ENCODE data around the gene KRTAP12-3. TPM values are rescaled to one million over a fixed set of nuclear protein-coding genes. Genes with fewer than 3 reads are reported as not detected.
"Not testable (repeated sequence)": the region's sequence is repeated elsewhere in the genome, so short reads cannot be mapped to it uniquely, and the experiment has no call there.

KRTAP12-3 gene
- total RNA-seq, 2 donors from 2014 or later: not detected

DNA sequence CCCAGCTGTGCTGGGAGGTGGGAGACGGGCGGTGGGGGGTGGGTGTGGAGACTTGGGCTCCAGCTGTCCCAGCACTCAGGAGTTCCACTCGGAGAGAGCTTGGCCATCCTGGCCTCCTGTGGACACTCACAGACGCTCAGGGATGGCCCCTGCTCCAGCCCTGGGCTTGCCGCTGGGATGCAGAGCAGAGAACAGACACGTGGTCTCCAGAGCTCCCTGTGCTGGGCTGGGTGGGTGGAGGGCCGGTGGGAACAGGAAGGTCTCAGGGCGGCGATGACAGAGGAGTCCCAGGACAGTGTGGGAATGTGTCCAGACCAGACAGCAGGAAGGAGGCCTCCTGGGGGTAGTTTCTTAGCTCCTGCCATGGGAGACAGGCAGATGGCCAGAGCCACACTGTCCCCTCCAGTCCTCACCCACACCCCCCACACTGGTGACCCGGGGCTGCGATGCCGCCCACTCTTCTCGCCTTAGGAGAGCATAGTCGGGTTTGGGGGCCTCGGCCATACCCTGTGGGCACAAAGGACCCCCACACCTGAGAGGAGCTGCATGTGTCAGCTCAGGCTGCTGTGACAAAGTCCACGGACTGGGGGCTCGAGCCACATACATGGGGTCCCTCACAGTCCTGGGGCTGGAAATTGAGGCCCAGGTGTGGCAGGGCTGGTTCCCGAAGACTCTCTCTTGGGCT, 28.9 kb upstream of the KRTAP12-3 start:
- Histone ChIP-seq H3K27ac (no peak overlapping the region), H3K4me3 (no peak overlapping the region), H3K27me3 (no peaks in the 10 kb centered on the region), H3K4me1 (no peaks in the 10 kb centered on the region), H3K9me3 (peaks cover 6 to 44% of the 10 kb centered on the region in 2 donors), H3K36me3 (no peaks in the 10 kb centered on the region)
- TF ChIP-seq, protein P1, sequence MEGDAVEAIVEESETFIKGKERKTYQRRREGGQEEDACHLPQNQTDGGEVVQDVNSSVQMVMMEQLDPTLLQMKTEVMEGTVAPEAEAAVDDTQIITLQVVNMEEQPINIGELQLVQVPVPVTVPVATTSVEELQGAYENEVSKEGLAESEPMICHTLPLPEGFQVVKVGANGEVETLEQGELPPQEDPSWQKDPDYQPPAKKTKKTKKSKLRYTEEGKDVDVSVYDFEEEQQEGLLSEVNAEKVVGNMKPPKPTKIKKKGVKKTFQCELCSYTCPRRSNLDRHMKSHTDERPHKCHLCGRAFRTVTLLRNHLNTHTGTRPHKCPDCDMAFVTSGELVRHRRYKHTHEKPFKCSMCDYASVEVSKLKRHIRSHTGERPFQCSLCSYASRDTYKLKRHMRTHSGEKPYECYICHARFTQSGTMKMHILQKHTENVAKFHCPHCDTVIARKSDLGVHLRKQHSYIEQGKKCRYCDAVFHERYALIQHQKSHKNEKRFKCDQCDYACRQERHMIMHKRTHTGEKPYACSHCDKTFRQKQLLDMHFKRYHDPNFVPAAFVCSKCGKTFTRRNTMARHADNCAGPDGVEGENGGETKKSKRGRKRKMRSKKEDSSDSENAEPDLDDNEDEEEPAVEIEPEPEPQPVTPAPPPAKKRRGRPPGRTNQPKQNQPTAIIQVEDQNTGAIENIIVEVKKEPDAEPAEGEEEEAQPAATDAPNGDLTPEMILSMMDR (IDR thresholded peaks at IDR 0.05): no peak
- peak; percentile 40 for DNase-seq (ENCODE audit: low spot score)

DNA sequence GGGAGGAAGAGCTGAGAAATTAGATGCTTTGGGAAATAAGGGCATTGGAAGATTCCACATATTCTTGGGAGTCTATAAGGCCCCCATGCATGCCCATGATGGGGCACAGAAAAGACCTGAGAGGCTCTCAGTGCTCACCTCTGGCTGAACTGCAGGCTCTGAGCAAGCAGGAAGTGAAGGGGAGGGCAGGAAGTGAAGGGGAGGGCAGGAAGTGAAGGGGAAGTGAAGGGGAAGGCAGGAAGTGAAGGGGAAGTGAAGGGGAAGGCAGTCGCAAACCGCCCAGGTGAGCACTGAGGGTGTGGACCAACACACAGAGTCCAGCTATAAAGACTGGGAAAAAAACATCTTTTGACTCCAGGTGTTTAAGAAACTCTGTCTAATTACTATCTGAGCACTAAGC, 27.3 kb upstream of the KRTAP12-3 start:
- Histone ChIP-seq H3K4me3 (no peak overlapping the region), H3K27ac (no peak overlapping the region), H3K9me3 (peaks cover 6 to 33% of the 10 kb centered on the region in 2 donors), H3K27me3 (no peaks in the 10 kb centered on the region), H3K4me1 (no peaks in the 10 kb centered on the region), H3K36me3 (no peaks in the 10 kb centered on the region)
- TF ChIP-seq, protein P1 (IDR thresholded peaks at IDR 0.05): no peak
- DNase-seq (ENCODE audit: low spot score): no peak

DNA sequence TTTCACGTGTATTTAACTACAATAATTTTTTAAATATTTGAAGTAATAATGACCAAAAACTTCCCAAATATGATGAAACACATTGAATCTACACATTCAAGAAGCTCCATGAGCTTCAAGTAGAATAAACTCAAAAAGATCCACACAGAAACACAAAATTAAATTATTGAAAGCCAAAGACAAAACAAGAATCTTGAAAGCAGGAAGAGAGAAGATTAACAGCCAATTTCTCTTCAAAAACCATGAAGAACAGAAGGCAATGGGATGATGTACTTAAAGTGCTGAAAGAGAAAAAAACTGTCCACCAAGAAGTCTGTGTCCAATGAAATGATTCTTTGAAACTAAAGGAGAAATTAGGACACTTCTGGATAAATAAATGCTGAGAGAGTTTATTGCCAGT, 25.7 kb upstream of the KRTAP12-3 start:
- H3K36me3 ChIP-seq: no peaks in the 10 kb centered on the region
- TF ChIP-seq, protein P1 (IDR thresholded peaks at IDR 0.05): no peak
- no peak overlapping the region for H3K4me3 ChIP-seq
- H3K27ac ChIP-seq: no peak overlapping the region
- H3K27me3 ChIP-seq: no peaks in the 10 kb centered on the region
- no peaks in the 10 kb centered on the region for H3K4me1 ChIP-seq
- H3K9me3 ChIP-seq: peaks cover 6 to 33% of the 10 kb centered on the region in 2 donors
- DNase-seq (ENCODE audit: low spot score): no peak

DNA sequence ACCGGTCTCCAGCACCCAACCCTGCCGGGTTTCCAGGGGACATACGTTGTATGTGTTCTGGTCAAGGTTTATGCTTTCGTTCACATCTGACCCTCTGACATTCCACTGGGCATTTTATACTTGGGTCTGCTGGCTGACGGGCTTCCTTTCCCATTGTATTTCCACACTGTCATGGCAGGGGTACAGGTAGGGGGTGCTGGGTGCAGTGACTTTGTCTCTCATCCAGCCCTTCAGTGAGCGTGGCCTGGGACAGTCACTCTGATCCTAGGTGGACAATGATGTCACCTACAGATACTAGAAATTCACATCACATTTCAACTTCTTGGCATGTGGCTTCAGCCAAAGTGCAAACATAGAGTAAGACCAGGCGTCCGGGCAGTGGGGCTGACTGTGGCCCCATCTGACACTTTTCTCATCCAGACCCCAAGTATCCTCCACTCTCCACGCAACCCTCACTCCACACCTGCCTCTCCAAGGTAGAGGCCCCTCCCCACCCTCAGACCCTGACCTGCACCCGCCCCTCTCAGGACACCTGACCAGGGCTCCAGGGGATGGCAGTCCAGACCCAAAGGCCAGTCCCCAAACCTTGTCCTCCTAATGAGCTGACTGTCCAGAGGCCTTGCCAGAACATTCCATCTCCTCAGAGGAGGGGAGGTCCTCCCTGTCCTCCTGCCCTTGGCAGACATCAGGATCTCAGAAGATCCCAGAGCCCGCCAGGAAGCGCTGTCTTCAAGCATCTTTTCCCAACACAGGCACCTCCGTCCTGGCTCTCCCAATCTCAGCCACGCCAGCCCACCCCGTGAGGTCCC, 21.3 kb upstream of the KRTAP12-3 start:
- DNase-seq (ENCODE audit: low spot score): peak; percentile 52
- TF ChIP-seq, protein P1 (IDR thresholded peaks at IDR 0.05): no peak
- no peak overlapping the region for H3K4me3 ChIP-seq
- no peak overlapping the region for H3K27ac ChIP-seq
- H3K27me3 ChIP-seq: no peaks in the 10 kb centered on the region
- H3K9me3 ChIP-seq: peaks cover 3 to 17% of the 10 kb centered on the region in 2 donors
- H3K4me1 ChIP-seq: no peaks in the 10 kb centered on the region
- no peaks in the 10 kb centered on the region for H3K36me3 ChIP-seq

DNA sequence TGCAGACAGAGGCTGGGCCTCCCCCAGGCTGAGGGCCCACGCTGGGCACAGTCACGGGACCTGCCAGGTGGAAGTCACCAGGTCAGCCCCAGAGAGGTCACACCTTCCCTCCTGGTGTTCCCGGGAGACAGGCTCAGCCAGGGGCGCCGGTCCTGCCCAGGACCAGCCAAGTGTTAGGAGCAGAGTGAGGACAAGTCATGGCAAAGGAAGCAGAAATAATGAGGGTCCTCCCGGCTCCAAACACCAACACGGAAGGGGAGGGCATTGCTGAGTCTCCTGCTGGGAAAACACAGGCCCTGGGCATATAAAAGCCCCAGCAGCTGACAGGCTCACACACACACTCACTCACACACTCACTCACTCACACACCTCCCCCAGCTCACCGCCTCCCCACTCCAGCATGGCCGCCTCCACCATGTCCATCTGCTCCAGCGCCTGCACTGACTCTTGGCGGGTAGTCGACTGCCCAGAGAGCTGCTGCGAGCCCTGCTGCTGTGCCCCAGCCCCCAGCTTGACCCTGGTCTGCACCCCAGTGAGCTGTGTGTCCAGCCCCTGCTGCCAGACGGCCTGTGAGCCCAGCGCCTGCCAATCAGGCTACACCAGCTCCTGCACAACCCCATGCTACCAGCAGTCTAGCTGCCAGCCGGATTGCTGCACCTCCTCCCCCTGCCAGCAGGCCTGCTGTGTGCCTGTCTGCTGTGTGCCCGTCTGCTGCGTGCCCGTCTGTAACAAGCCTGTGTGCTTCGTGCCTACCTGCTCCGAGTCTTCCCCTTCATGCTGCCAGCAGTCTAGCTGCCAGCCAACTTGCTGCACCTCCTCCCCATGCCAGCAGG, 20.5 kb upstream of the KRTAP12-3 start, which contains the start of gene KRTAP10-10:
TSS of gene KRTAP10-10 (plus strand) at position 339 of the 833 bp plus-strand sequence. CDS start at position 401, 62 bp downstream.
- TF ChIP-seq, protein P1 (IDR thresholded peaks at IDR 0.05): no peak

DNA sequence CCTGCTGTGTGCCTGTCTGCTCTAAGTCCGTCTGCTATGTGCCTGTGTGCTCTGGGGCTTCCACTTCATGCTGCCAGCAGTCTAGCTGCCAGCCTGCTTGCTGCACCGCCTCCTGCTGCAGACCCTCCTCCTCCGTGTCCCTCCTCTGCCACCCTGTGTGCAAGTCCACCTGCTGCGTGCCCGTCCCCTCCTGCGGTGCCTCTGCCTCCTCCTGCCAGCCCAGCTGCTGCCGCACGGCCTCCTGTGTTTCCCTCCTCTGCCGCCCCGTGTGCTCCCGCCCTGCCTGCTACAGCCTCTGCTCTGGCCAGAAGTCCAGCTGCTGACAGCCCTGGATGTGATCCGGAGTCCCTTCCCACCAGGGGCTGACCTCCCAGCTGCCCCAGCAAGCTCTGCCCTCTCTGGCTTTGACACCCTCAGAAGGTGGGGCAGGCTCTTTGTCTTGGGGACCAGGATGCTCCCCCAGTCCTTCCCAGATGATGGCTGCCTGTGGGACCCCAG, 19.8 kb upstream of the KRTAP12-3 start:
- H3K4me3 ChIP-seq; H3K27ac ChIP-seq; H3K27me3 ChIP-seq; H3K36me3 ChIP-seq; H3K4me1 ChIP-seq; H3K9me3 ChIP-seq; DNase-seq (ENCODE audit: low spot score): not testable (repeated sequence)

More for the DNA sequence above, 20.5 kb upstream of the KRTAP12-3 start, which contains the start of gene KRTAP10-10:
- Histone ChIP-seq H3K4me3 (no peak within 1 kb of the TSS), H3K4me1 (no peaks in the 10 kb centered on the region), H3K27me3 (no peaks in the 10 kb centered on the region), H3K9me3 (peaks cover 2 to 9% of the 10 kb centered on the region in 2 donors), H3K27ac (no peak within 1 kb of the TSS), H3K36me3 (no peaks in the 10 kb centered on the region)
- DNase-seq (ENCODE audit: low spot score): no peak

DNA sequence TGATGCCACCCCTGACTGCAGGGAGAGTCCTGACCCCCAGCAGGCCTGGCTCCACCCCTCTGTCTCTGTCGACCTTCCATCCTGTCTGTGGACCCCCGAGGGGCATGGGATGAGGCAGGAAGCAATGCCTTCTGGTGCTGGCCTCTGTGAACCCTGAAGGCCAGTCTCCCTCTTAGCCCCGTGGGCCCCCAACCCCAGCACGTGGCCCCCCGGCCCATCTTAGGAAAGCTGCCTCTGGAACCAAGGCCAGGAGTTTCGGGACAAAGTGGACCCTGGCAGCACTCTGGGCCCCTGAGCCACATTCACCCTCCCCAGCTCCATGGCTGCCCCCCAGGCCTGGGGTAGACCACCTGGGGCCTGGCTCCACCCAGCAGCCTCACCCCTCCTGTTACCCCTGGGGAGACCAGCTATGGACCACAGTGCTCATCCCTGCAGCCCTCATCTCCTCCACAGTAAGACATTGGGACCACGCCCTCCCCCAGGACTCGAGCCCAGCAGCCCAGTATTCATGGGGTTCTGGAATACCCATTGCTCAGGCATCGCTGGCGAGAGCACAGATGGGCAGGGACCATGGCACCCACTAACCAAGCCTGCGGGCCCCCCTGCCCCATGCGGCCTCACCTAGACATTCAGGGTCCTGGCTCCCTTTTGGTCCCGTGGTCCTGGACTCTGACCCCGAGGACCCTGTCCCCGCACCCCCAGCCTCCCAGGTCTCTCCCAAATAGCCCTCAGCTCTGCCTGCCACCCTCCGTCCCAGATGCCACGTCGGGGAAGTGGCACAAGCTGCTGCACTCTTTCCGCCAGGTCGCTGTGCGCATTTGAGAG, 19.0 kb upstream of the KRTAP12-3 start:
- H3K4me3 ChIP-seq, H3K27me3 ChIP-seq, H3K27ac ChIP-seq, H3K9me3 ChIP-seq, H3K36me3 ChIP-seq, H3K4me1 ChIP-seq: not testable (repeated sequence)
- peak; percentile 42 for DNase-seq (ENCODE audit: low spot score)
